ENCODE results near the gene SPATS1. TPM values are rescaled to one million over a fixed set of nuclear protein-coding genes. Genes with fewer than 3 reads are reported as not detected.
"Not testable (repeated sequence)": the region's sequence is repeated elsewhere in the genome, so short reads cannot be mapped to it uniquely, and the experiment has no call there.

Gene SPATS1
- total RNA-seq, 6 experiments from 2014 or later: not detected

- DNase-seq: no peak
- Histone ChIP-seq H3K27ac (no peak overlapping the region), H3K36me3 (peaks cover 0 to 6% (median 2%) of the 10 kb centered on the region in 4 donors), H3K9me3 (no peaks in the 10 kb centered on the region), H3K4me3 (no peak overlapping the region), H3K4me1 (peaks cover 0 to 8% (median 2%) of the 10 kb centered on the region in 4 donors), H3K27me3 (no peaks in the 10 kb centered on the region)
- no peak for ATAC-seq
- TF ChIP-seq POLR2A (IDR thresholded peaks at IDR 0.05) (no peak), CTCF (IDR thresholded peaks at IDR 0.05) (no peak)
- intact Hi-C loops (cut with DNase I): no loop called here
- 72% methylated on average over 3 of the region's 3 CpGs for WGBS (ENCODE audit: insufficient coverage, low coverage, low lambda C conversion rate, missing lambda C conversion rate)
Measured at GRCh38 chr6:44315516-44315915, 26.9 kb upstream of the SPATS1 start.

- Histone ChIP-seq H3K4me1 (peaks cover 0 to 8% (median 2%) of the 10 kb centered on the region in 4 donors), H3K4me3 (no peak overlapping the region), H3K27ac (no peak overlapping the region), H3K9me3 (no peaks in the 10 kb centered on the region), H3K27me3 (no peaks in the 10 kb centered on the region), H3K36me3 (peaks cover 0 to 1% (median 0%) of the 10 kb centered on the region in 4 donors)
- TF ChIP-seq CTCF (IDR thresholded peaks at IDR 0.05) (no peak), POLR2A (IDR thresholded peaks at IDR 0.05) (no peak)
- DNase-seq: no peak
- ATAC-seq: no peak
- WGBS (ENCODE audit: insufficient coverage, low coverage, low lambda C conversion rate, missing lambda C conversion rate): 45% methylated on average over 5 of the region's 5 CpGs
- intact Hi-C loops (cut with DNase I): no loop called here
Measured at GRCh38 chr6:44315951-44316350, 26.5 kb upstream of the SPATS1 start.

DNA sequence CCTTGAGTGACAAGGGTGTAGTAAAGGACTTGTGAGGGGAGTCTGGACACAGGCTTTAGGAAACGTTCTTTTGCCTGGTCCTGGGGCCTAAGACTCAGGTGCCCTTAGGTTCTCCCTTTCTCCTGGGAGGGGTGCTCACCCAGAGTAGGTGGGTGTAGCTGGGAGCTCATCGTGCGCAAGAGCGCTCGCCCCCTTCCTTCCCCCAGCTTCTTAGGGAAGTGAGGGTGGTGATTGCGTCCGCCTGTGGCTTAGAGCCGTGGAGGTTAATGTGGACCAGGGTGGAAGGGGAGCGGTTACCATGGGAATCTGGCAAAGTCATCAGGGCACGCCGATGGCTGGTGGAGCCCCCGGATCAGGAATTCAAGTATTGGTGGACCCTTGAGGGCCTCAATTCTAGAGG lies 26.0 kb upstream of the SPATS1 start:
- peaks cover 0 to 8% (median 2%) of the 10 kb centered on the region in 4 donors for H3K4me1 ChIP-seq
- ATAC-seq: no peak
- intact Hi-C loops (cut with DNase I): no loop called here
- no peaks in the 10 kb centered on the region for H3K27me3 ChIP-seq
- 58% methylated on average over 7 of the region's 12 CpGs for WGBS (ENCODE audit: insufficient coverage, low coverage, low lambda C conversion rate, missing lambda C conversion rate)
- H3K36me3 ChIP-seq: no peaks in the 10 kb centered on the region
- DNase-seq: no peak
- H3K9me3 ChIP-seq: no peaks in the 10 kb centered on the region
- H3K4me3 ChIP-seq: no peak overlapping the region
- TF ChIP-seq CTCF (IDR thresholded peaks at IDR 0.05) (no peak), POLR2A (IDR thresholded peaks at IDR 0.05) (no peak)
- no peak overlapping the region for H3K27ac ChIP-seq

GRCh38 chr6:44317136-44317631 lies 25.3 kb upstream of the SPATS1 start:
- DNase-seq; H3K36me3 ChIP-seq; H3K9me3 ChIP-seq; H3K4me1 ChIP-seq; intact Hi-C loops (cut with DNase I); H3K4me3 ChIP-seq; H3K27me3 ChIP-seq; H3K27ac ChIP-seq; ATAC-seq: not testable (repeated sequence)
- 29% methylated on average over 7 of the region's 9 CpGs for WGBS (ENCODE audit: insufficient coverage, low coverage, low lambda C conversion rate, missing lambda C conversion rate)

- no peaks in the 10 kb centered on the region for H3K36me3 ChIP-seq
- no peaks in the 10 kb centered on the region for H3K27me3 ChIP-seq
- intact Hi-C loops (cut with DNase I): no loop called here
- DNase-seq (no peak), ATAC-seq (no peak)
- no peaks in the 10 kb centered on the region for H3K9me3 ChIP-seq
- H3K4me1 ChIP-seq: no peaks in the 10 kb centered on the region
- H3K27ac ChIP-seq: no peak overlapping the region
- WGBS (ENCODE audit: insufficient coverage, low coverage, low lambda C conversion rate, missing lambda C conversion rate): 90% methylated on average over 3 of the region's 3 CpGs
- no peak overlapping the region for H3K4me3 ChIP-seq
- TF ChIP-seq CTCF (IDR thresholded peaks at IDR 0.05) (no peak), POLR2A (IDR thresholded peaks at IDR 0.05) (no peak)
Measured at GRCh38 chr6:44321210-44321609, 21.2 kb upstream of the SPATS1 start.
